ENCODE data around the gene CORIN. TPM values are rescaled to one million over a fixed set of nuclear protein-coding genes. Genes with fewer than 3 reads are reported as not detected.

CORIN gene
- total and polyA plus RNA-seq, 2 of the 4 experiments (the other 2 are of a cell fraction) = 20.3 to 24.7 TPM

- Histone ChIP-seq H2AK5ac (ENCODE audit: low read depth, low read length) (no peak overlapping the region), H3K4me3 (ENCODE audit: insufficient read depth, low read depth, low read length) (no peak overlapping the region), H3K36me3 (ENCODE audit: control insufficient read depth, insufficient read depth, low read length) (no peaks in the 10 kb centered on the region), H3K4me1 (ENCODE audit: control insufficient read depth, insufficient read depth, low read length) (no peaks in the 10 kb centered on the region), H3K9ac (ENCODE audit: low read depth, low read length) (no peak overlapping the region), H3K18ac (ENCODE audit: low read depth, low read length) (no peak overlapping the region), H4K5ac (ENCODE audit: low read depth, low read length) (no peak overlapping the region), H4K8ac (ENCODE audit: low read depth in 2 of 2, low read length in 2 of 2) (no peak overlapping the region), H3K14ac (replicated peaks; ENCODE audit: low read depth, low read length) (no peak overlapping the region), H2AFZ (replicated peaks; ENCODE audit: low read length, poor library complexity) (no peak overlapping the region), H3K9me1 (ENCODE audit: insufficient read depth, low read length) (no peaks in the 10 kb centered on the region), H3K79me1 (ENCODE audit: low read depth in 1 of 2, low read length in 2 of 2) (no peaks in the 10 kb centered on the region), H2BK15ac (ENCODE audit: low read depth, low read length) (no peak overlapping the region), H3K4me2 (ENCODE audit: low read depth, low read length) (no peak overlapping the region), H2AK9ac (replicated peaks; ENCODE audit: low read depth, low read length, poor library complexity) (no peak overlapping the region), H2BK120ac (ENCODE audit: low read depth, low read length) (no peak overlapping the region), H2BK20ac (ENCODE audit: low read depth, low read length) (no peak overlapping the region), H3K23ac (ENCODE audit: low read depth, low read length) (no peak overlapping the region), H4K91ac (ENCODE audit: insufficient read depth, low read depth, low read length) (no peak overlapping the region), H3K56ac (ENCODE audit: extremely low read depth, insufficient read depth, low read length) (no peak overlapping the region), H3K4ac (ENCODE audit: low read depth, low read length) (no peak overlapping the region), H3K27me3 (ENCODE audit: control insufficient read depth, insufficient read depth, low read length) (no peaks in the 10 kb centered on the region; the same call in 1 of the 2 replicates), H4K20me1 (ENCODE audit: insufficient read depth, low read length) (no peaks in the 10 kb centered on the region), H3K9me3 (ENCODE audit: control insufficient read depth, insufficient read depth, low read length) (no peaks in the 10 kb centered on the region; the same call in 1 of the 2 replicates), H2BK5ac (ENCODE audit: low read depth, low read length, poor library complexity, severe bottlenecking) (no peak overlapping the region), H3K27ac (ENCODE audit: insufficient read depth, low read length) (no peak overlapping the region)
- DNase-seq (no peak), ATAC-seq (ENCODE audit: low read depth) (no peak)
- intact Hi-C loops (cut with micrococcal nuclease) (no loop called here), in situ Hi-C loops (cut with MboI; ENCODE audit: low sequenced_read_pairs) (no loop called here), dilution Hi-C loops (cut with HindIII; ENCODE audit: low sequenced_read_pairs, unreplicated experiment) (no loop called here)
- ChIA-PET POLR2A (ENCODE audit: unreplicated experiment) (no interaction called here), CTCF (interaction anchor here (0.5 kb wide), 1 partner anchor 217 kb away, joined by 3 read pairs; no protein-coding TSS in a partner anchor)
- no TSS peak for BruUV-seq (replicated peaks)
- whole genome bisulfite sequencing, 2 experiments (ENCODE audit: extremely low coverage in 2 of 2, insufficient read length in 1 of 2) = no CpG with 5 or more reads among the region's 8 CpGs
- no peak for TF ChIP-seq MAZ (IDR thresholded peaks at IDR 0.05; ENCODE audit: borderline replicate concordance, low read depth, low read length)
- no peak for TF ChIP-seq CHD1 (IDR thresholded peaks at IDR 0.05; ENCODE audit: low read depth, low read length)
- no peak for TF ChIP-seq CTCF (conservative IDR thresholded peaks at IDR 0.05; ENCODE audit: low read depth, low read length)
- TF ChIP-seq POLR2A (IDR thresholded peaks at IDR 0.05; ENCODE audit: low read depth, low read length) = no peak
- TF ChIP-seq RCOR1 (IDR thresholded peaks at IDR 0.05; ENCODE audit: insufficient replicate concordance, low read length) = no peak
- no peak for TF ChIP-seq RFX5 (IDR thresholded peaks at IDR 0.05; ENCODE audit: low read depth, low read length)
- no peak for TF ChIP-seq FOS (IDR thresholded peaks at IDR 0.05; ENCODE audit: low read depth, low read length)
- no peak for TF ChIP-seq BHLHE40 (IDR thresholded peaks at IDR 0.05; ENCODE audit: low read depth, low read length)
- no peak for TF ChIP-seq NFE2L2 (IDR thresholded peaks at IDR 0.05; ENCODE audit: low read depth, low read length)
Observed at GRCh38 chr4:47790105-47790504, 47.8 kb downstream of the CORIN start.
